Measurements from ENCODE around the gene MLST8.
"Not testable (repeated sequence)": the region's sequence is repeated elsewhere in the genome, so short reads cannot be mapped to it uniquely, and the experiment has no call there.

The MLST8 gene

DNA sequence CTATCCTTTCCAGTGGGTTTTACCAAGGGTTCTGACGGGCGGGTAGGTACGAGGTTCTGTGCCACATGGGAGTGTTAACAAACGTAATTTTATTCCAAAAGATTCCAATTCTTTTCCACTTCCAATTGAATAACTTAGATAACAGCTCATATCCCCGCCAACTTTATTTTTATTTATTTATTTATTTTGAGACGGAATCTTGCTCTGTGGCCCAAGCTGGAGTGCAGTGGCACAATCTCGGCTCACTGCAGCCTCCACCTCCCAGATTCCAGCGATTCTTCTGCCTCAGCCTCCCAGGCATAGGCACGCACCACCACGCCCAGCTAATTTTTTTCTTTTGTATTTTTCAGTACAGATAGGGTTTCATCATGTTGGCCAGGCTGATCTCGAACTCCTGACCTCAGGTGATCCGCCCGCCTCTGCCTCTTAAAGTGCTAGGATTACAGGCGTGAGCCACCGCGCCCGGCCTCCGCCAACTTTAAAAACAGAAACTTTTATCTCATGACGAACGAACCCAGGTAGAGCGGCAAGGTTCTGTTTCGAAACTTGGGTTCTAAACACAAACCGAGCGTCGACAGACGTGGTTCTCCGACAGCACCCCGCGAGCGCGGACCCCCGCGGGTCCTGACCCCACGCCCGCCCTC, 45.5 kb downstream of the MLST8 start:
- DNase-seq: no peak

DNA sequence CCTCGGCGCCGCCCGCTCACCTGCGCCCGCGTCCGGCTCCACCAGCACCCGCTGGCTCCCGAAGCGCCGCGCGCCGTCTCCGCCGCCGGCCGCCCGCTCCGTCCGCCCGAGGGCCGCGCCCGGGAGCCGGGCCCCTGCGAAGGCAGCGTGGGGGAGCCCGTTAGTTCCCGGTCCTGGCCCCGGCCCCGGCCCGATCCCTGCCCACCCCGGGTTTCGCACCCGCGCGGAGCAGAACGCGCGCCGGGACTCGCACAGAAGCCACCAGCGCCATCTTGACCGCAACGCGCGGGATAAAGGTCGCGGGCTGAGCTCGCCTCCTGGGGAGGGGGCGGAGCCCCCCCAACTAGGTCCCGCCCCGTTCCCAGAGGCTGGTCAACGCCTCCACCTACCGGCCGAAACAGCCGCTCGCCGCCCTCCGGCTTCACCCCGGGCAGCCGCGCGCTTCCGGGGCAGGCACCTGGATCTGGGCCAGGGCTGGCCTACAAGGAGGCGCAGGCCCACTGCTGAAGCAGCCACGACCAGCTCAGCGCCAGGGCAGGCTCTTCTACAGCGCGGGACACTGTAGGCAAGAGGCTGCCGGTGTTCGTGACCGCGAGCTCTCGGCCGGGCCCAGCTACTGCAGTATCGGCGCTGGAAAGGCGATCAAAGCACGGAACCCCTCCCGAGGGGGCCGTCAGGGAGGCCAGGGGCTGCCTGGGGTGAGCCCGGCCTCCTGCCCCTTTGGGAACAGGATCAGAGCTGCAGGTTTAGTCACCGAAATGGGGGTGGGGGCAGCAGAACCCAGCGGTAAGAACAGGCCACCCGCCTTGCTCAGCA, 46.2 kb downstream of the MLST8 start, which contains the start of gene ECI1:
TSS of gene ECI1 (minus strand) at position 292 of the 816 bp plus-strand sequence. CDS start at position 271, 21 bp downstream.
- DNase-seq: peak; percentile 69

DNA sequence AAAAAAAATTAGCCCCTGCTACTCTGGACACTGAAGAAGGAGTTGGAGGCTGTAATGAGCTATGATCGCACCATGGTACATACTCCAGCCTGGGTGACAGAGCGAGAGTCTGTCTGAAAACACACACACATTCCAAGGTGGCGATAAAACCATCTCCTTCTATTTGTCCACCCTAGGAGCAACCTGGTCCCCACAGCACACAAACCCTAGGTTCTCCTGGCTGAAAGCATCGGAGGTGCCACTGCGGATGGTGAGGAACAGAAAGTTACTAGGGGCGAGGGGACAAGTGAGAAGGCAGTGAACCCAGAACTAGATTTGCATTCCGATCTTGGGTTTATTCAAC, 47.5 kb downstream of the MLST8 start:
- no peak for DNase-seq

DNA sequence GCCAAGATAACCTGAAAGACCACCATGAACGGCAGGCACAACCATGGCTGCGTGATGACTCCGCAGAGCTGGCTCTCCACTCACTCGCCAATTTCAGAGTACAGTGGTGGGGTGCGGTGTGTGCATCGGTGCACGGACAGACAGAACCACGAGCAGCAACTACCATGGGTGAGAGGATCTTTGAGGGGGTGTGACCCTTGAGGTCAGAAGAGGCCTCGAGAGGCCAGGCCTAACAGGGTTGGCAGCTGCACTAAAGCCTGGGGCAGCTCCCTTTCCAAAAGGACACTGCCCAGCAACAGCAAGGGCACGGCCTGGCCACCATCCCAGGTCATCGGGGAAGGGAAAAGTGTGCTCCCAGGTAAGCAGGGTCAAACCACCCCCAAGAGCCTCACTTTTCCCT, 48.0 kb downstream of the MLST8 start:
- no peak for DNase-seq

DNA sequence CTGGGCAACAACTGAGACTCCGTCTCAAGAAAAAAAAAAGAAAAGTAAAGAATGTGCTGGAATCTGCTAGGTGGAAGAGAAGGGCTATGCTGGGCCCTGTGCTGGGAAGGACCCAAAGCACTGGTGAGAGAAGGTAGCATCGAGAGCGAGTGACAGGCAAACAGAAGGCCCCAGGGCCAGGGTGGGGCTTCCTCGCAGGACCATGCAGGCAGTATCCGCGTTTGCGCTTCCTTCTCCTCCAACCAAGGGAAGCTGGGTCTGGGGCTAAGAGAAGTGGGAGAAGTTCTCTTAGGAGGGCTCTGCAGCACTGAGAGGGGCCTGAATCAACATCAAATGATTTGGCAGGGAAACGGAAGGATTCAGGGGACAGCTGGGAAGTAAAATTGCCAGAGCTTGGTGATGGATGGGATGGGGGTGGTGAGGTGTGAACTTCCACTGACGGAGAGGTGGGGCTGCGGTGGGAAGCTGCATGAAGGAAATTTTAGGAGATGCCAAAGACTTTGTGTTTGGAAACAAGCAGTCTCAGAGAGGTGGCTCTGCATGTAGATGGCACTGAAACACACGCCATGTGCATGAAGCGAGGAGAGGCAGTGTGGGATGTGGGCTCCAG, 51.4 kb downstream of the MLST8 start:
- no peak for DNase-seq

DNA sequence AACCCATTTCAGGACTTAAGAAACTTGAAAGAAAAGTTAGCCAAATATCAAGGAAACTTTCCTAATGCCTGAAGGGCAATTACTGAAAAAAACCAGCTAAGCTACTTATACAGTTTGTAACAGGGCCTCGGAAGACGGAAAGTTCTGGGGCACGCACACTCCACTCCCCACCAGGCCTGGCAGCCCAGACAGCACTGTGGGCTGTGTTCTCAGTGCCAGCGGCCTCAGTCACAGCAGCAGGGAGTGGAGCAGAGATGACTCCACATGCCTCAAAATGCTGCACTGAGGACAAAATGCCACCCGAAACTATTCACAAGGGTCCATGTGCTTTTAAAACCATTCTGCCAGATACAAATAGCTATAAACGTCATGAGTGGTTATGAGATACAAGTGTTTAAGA, 52.5 kb downstream of the MLST8 start:
- no peak for DNase-seq

DNA sequence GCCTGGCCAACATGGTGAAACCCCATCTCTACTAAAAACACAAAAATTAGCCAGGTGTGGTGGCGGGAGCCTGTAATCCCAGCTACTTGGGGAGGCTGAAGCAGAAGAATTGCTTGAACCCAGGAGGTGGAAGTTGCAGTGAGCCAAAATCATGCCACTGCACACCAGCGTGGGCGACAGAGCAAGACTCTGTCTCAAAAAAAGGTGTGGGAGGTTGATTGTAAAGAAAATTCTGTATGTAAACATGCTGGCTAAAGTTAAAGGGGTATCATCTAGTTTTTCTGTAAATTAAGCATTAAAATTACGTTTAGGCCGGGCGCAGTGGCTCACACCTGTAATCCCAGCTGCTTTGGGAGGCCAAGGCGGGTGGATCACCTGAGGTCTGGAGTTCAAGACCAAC, 53.3 kb downstream of the MLST8 start:
- not testable (repeated sequence) for DNase-seq
